HFF-Myc (cell line): Measurements from ENCODE around the gene SMARCA4.
A peak's percentile ranks its signal among the peaks of the same experiment; 100 is the strongest.

Source experiments
- DNase-seq: peaks from one replicate; pipeline ENCODE4 v3.0.0-alpha.2; 2011; ENCODE audit warnings: low read depth; ENCODE audit errors: extremely low read depth
- H3K4me3 ChIP-seq: replicated peaks from 2 replicates; pipeline ENCODE4 v1.5.1; 2011; ENCODE audit warnings: low read depth, mild to moderate bottlenecking, control low read depth, low read length
- TF ChIP-seq, protein P1 (sequence below): IDR thresholded peaks from 2 replicates; pipeline ENCODE4 v1.5.1; 2012; ENCODE audit warnings: mild to moderate bottlenecking, low read depth, low read length, control low read depth; ENCODE audit errors: missing control alignments

SMARCA4 gene

DNA sequence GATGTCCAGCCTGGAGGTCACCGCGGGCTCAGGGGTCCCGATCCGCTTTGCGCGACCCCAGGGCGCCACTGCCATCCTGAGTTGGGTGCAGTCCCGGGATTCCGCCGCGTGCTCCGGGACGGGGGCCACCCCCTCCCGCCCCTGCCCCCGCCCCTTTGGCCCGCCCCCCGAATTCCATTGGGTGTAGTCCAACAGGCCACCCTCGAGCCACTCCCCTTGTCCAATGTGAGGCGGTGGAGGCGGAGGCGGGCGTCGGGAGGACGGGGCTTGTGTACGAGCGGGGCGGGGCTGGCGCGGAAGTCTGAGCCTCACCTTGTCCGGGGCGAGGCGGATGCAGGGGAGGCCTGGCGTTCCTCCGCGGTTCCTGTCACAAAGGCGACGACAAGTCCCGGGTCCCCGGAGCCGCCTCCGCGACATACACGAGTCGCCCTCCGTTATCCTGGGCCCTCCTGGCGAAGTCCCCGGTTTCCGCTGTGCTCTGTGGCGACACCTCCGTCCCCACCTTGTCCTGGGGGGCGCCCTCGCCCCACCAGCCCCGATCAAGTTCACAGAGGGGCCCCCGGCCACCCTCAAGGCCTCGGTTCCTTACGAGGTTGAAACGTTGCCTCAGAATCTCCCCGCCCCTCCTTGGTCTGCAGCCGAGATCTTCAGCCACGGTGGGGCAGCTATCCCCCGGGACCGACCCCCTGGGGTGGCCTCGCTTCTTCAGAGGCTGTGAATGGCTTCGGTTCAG, 129.6 kb downstream of the SMARCA4 start:
- TF ChIP-seq, protein P1, sequence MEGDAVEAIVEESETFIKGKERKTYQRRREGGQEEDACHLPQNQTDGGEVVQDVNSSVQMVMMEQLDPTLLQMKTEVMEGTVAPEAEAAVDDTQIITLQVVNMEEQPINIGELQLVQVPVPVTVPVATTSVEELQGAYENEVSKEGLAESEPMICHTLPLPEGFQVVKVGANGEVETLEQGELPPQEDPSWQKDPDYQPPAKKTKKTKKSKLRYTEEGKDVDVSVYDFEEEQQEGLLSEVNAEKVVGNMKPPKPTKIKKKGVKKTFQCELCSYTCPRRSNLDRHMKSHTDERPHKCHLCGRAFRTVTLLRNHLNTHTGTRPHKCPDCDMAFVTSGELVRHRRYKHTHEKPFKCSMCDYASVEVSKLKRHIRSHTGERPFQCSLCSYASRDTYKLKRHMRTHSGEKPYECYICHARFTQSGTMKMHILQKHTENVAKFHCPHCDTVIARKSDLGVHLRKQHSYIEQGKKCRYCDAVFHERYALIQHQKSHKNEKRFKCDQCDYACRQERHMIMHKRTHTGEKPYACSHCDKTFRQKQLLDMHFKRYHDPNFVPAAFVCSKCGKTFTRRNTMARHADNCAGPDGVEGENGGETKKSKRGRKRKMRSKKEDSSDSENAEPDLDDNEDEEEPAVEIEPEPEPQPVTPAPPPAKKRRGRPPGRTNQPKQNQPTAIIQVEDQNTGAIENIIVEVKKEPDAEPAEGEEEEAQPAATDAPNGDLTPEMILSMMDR, result no peak

GRCh38 chr19:11090997-11091702, 130.3 kb downstream of the SMARCA4 start:
- peak overlapping the region; percentile 93 for H3K4me3 ChIP-seq
- TF ChIP-seq, protein P1, result no peak
- DNase-seq, result no peak

More for the DNA sequence above, 129.6 kb downstream of the SMARCA4 start:
- DNase-seq, result peak; percentile 73
- peak overlapping the region; percentile 93 for H3K4me3 ChIP-seq

DNA sequence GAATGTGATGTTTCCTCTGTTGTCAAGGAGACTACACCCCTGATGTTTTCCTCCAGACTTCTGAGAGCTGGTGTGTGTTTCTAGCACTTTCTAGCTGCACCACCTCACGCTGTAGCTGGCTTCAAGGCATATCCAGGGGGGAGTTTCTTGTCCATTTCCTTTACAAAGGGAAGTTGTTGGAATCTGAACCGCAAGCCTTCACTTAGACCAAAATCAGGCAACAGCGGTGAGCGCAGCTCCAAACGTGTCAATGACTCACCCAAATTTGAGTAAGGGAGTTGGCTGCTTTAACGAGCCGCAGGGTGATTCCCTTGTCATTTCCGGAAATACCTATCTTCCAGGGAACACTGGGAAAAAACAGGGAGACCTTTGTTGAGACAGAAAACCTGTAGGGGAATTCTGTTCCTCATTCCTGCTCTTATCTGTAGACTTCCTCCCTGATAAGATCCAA, 130.9 kb downstream of the SMARCA4 start:
- DNase-seq, result peak; percentile 82
- TF ChIP-seq, protein P1, result no peak
- peak overlapping the region; percentile 93 for H3K4me3 ChIP-seq

DNA sequence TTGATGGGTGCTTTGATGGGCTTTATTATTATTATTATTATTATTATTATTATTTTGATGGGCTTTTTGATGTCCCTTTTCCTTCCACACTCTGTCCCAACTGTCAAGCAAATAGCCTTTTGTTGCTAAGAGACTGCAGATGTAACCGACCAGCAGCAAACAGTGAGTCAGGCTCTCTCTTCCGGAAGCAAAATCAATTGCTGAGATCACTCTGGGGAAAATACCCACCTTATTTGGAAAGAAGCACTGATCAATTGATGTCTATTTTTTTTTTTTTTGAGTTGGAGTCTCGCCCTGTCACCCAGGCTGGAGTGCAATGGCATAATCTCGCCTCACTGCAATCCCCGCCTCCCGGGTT, 131.3 kb downstream of the SMARCA4 start:
- H3K4me3 ChIP-seq, result peak overlapping the region; percentile 93
- TF ChIP-seq, protein P1, result no peak
- no peak for DNase-seq

- no peak for DNase-seq
- H3K4me3 ChIP-seq, result no peak overlapping the region
- TF ChIP-seq, protein P1, result no peak
These were observed 132.9 kb downstream of the SMARCA4 start for GRCh38 chr19:11093689-11094238.

- TF ChIP-seq, protein P1, result no peak
- H3K4me3 ChIP-seq, result peak overlapping the region; percentile 9
These were observed 133.7 kb downstream of the SMARCA4 start for GRCh38 chr19:11094520-11094894.

More at GRCh38 chr19:11094520-11094894, 133.7 kb downstream of the SMARCA4 start:
- DNase-seq, result no peak
